Measurements from ENCODE around the gene SMARCB1.
A peak's percentile ranks its signal among the peaks of the same experiment; 100 is the strongest.

SMARCB1 gene

DNA sequence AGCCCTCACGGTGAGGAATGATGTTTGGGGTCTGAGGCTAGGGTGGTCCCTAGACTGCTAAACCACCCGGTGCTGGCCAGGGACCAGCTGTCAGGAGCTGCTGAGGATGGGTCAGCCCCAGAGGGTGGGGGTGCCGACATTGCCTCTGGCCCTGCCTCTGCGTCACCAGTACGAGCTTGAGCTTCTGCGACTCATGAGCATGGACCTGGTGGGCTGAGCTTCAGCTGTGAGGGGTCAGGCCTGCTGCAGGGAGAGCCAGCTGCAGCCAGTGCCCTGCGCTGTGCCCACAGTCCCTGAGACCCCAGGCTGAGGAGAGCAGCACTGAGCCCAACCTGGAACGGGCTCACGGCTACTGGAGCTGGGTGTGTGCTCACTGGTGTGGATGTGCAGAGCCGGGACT lies 45.0 kb downstream of the SMARCB1 start:
- DNase-seq (ENCODE audit: low read depth), result no peak

GRCh38 chr22:23832226-23833016 lies 45.7 kb downstream of the SMARCB1 start:
- DNase-seq (ENCODE audit: low read depth), result no peak

DNA sequence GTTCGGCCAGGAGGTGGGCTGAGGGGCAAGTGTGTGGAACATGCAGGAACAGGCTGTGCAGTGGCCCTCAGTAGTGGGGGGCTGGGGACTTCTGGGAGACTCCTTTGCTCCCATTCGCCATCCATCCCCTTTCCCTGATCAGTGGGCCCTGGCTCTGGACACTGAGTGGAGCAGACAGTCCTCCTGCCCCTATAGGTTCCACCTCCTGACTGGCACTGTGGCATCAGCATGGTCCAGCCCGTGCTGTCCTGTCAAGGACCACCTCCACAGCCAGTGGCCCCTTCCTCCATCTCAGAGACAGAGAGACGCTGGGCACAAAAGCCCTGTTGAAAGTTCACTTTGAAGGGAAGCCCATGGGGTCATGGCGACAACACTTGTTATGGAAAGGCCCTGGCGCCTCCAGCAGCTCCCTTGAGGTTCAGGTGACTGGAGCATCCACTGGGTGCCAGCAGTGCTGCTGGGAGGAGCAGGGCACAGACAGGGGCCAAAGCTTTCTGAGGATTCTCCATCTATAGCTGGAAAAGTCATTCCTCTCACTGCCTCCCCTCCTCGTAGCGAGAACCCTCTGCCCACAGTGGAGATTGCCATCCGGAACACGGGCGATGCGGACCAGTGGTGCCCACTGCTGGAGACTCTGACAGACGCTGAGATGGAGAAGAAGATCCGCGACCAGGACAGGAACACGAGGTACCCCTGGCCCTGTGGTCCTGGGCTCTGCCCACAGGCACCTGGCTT lies 46.4 kb downstream of the SMARCB1 start:
- DNase-seq (ENCODE audit: low read depth), result no peak

GRCh38 chr22:23833911-23834317 lies 47.1 kb downstream of the SMARCB1 start:
- DNase-seq (ENCODE audit: low read depth), result no peak

DNA sequence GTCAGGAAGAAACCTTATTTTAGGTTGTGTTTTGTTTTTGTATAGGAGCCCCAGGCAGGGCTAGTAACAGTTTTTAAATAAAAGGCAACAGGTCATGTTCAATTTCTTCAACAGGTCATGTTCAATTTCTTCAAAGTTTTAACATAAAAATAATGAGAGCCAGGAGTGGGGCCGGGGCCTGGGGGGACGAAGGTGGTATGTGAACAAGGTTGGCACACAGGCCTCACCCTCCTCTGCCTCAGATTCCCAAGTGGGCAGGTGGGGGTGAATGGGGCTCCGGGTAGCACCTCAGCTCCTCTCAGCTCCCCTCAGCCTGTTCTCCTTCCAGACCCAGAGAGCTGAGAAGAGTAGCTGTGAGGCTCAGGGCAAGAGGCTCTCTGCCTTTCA lies 47.6 kb downstream of the SMARCB1 start:
- DNase-seq (ENCODE audit: low read depth), result no peak

- DNase-seq (ENCODE audit: low read depth), result no peak
Measured at GRCh38 chr22:23834793-23835483, 48.2 kb downstream of the SMARCB1 start.

GRCh38 chr22:23835484-23836144 lies 48.8 kb downstream of the SMARCB1 start:
- DNase-seq (ENCODE audit: low read depth), result no peak

DNA sequence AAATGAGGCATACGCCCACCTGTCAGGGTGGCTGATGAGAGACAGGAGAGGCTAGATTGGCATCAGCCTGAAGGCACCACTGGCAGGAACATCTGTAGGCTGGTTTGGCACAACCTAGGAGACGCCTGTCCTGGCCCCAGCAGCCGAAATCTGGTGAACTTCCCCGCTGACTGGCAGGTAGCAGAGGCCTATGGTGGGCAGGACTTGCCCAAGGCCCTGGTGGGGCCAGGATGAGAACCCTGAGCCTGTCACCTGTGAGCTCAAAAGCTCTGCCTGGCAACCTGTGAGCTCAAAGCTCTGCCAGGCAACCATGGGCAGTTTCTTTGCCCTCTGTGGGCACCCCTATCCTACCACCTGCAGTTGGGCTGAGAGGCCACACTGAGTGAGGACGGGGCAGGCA lies 49.5 kb downstream of the SMARCB1 start:
- DNase-seq (ENCODE audit: low read depth), result no peak

DNA sequence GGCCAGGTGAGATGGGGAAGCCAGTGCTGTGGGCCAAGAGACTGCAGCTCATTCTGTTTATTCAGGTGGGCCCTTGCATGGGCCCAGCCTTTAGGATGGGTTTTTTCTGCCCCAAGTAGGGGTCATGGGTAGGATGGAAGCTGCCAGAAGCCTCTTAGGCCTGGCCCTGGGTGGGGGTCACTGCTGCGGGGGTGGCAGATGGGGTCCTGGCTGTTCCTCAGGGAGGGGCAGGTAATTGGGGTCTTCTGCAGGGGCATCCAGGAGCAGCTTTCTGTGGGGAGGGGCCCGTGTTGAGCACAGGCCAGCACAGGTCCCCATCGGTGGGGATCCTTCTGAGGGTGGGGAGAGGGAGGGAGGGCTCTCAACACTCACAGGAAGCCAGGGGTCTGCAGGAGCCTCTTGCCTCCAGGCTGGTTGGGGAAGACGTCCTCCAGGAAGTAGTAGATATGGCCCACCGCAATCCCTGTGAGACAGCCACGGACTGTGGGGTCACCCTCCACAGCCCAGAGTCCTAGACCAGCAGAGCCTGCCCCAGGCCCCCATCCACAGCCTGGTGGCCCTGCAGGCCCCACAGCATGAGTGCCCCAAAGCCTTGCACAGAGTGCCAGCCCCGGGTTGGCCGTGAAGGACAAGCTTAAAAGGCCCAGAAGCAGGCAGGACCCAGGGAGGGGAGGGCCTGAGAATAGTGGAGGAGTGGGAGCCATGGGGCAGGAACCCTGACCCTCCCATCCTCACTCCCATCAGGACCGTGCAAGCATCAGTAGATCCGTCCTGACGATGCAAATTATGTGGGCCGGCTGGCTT lies 50.1 kb downstream of the SMARCB1 start:
- DNase-seq (ENCODE audit: low read depth), result no peak

GRCh38 chr22:23837496-23837859 lies 50.7 kb downstream of the SMARCB1 start:
- DNase-seq (ENCODE audit: low read depth), result no peak

DNA sequence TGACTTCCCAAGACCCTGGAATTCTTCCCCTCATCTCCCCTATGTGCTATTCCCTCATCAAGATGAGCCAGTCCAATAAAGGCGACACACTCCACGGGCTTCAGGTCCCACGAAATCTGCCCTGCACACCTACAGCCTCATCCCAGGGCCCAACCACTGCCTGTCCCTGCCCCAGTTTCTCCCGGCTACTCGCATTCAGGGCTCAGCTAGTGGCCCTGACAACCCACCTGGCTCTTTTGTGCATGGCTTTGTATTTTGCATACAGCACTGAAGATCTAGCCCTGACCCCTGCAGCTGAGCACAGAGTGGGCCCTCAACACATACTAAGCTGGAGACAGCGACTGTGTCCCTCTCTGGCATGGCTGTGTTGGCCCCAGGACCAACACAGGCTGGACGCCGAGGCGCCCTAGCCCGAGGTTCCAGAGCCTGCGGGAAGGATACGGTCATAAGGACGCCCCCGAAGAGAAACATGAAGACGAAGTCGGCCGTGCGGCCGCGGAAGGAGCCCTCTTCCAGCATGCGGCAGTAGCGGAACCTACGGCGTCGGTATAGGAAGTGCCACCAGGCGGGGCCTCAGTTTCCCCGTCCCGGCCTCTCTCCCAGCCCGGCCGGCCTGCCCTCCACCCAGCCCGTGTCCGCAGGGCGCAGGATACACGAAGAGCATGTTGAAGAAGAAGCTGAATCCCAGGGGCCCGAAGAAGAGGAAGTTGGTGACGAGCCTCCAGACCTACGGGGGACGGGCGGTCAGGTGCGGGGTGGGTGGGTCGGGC lies 51.3 kb downstream of the SMARCB1 start:
- DNase-seq (ENCODE audit: low read depth), result no peak

GRCh38 chr22:23838681-23839468 lies 52.1 kb downstream of the SMARCB1 start, which contains the start of gene DERL3:
DERL3 (minus strand) TSS chr22:23839006; CDS start chr22:23838987, 19 bp downstream.
- DNase-seq (ENCODE audit: low read depth), result peak; percentile 73

DNA sequence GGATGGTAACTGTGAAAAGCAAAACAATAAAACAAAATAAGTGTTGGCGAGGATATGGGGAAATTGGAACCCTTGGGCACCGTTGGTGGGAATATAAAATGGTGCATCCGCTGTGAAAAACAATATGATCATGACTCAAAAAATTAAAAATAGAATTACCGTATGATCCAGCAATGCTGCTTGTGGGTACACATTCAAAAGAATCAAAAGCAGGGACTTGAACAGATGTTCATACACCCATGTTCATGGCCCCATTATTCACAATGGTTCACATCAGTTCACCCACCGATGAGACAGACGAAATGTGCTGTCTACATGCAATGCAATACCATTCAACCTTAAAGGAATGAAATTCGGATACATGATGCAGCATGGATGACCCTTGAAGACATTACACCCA lies 53.3 kb downstream of the SMARCB1 start:
- no peak for DNase-seq (ENCODE audit: low read depth)

DNA sequence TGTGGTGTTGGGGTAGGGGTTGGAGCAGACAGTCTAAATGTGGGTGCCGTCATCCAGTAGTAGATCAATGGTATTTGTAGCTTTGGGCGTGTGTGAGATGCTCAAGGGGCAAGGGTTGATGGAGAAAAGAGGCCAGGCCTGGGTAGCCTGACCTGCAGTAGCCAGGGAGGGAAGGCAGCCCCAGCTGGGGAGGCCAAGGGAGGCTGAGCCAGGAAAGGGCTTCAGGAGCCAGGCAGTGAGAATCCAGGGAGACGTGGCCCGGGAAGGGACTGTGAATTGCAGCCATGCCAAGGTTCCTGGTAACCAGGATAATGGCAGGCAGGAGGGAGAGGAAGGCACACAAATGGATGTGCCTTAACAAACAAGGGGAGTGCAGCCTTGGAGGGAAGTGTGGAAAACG lies 54.5 kb downstream of the SMARCB1 start:
- no peak for DNase-seq (ENCODE audit: low read depth)

GRCh38 chr22:23841736-23842445 lies 55.1 kb downstream of the SMARCB1 start:
- no peak for DNase-seq (ENCODE audit: low read depth)

DNA sequence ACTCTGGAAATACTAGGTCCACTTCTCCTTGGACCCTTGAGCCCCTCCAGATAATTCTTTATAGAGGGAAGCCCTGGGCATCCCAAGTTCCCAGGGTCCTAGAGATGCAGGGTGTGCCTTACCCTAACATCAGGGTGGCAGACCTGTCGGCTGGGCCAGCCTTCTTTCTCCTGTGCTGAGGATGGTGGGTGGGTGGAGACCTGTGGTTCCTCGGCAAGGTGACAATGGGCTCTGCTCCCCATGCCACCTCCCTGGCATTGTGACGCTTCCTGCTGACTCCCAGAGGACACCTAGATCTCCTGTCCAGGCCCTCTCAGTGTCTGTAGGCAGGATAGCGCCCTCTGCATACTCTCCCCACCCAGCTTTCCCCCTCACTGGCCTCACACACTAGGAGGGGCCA lies 55.8 kb downstream of the SMARCB1 start:
- no peak for DNase-seq (ENCODE audit: low read depth)

DNA sequence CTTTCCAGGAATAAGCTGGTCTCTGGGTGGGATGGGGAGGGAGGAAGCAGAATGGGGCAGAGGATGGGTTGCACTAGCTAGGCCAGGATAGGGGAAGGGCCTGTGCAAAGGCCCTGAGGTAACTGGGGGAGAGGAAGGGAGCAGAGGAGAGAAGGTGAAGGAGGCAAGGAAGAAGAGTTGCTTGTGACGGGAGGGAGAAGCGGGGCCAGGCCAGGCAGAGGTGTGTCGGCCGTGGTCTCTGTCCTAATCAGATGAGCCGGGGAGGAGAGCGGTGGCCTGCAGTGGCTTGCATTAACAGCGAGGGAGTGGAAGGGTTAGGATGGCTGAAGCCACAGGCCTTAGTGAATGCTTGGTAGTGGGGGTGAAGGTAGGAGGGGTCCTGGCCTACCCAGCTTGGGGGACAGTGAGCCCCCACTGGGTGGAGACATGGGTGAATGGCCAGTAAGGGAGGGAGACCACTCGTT lies 58.0 kb downstream of the SMARCB1 start:
- no peak for DNase-seq (ENCODE audit: low read depth)

DNA sequence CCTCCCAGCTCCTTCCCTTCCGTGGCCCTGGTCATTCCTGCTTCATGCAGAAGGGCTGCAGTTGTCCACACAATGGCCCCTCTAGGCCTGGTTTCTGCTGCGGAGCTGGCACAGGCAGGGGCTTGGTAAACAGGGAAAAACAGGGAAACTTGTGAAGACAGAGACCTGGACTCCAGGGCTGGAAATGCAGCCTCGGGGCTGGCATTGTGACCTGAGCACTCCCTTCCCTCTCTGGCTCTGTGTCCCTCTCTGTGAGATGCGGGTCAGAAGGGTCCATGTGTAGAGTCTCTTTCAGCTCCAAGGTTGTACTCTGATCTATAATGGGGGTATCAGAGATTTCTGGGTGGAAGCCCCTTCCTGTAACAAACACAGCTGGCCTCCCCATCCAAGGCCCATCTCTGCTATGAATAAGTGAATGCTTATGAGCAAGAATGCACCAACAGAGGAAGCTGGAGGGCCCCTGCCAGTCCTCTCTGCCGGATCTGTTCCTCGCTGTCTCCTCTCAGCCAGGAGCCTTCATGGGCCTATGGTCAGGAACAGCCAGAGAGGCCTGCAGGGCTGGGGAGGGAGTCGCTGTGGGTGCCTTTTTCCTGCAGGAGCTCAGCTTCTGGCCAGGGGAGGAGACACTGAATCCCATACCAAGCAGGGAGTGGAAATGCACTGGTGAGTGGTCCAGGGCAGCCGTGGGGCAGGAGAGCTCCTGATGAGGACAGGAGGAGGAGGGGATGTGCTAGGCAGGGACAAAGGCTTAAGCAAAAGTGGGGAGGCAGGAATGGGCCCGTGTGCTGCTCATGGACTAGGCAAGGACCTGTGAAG lies 58.7 kb downstream of the SMARCB1 start:
- no peak for DNase-seq (ENCODE audit: low read depth)
